Endothelial cell (in vitro differentiated cells): ENCODE results near the gene NTRK2. TPM values are rescaled to one million over a fixed set of nuclear protein-coding genes. Genes with fewer than 3 reads are reported as not detected.

Experiments
- DNase-seq: peaks from one replicate; pipeline ENCODE4 v3.0.0; 2021; ENCODE audit warnings: low spot score
- H3K27ac Mint-ChIP-seq: one replicate; pipeline ENCODE4 v1.8.0; 2021; ENCODE audit warnings: mixed read lengths, inconsistent platforms; ENCODE audit not compliant: unreplicated experiment
- H3K27me3 Mint-ChIP-seq: one replicate; pipeline ENCODE4 v1.8.0; 2021; ENCODE audit warnings: mild to moderate bottlenecking, moderate library complexity, mixed read lengths, inconsistent platforms; ENCODE audit not compliant: unreplicated experiment
- H3K36me3 Mint-ChIP-seq: one replicate; pipeline ENCODE4 v1.8.0; 2021; ENCODE audit warnings: mild to moderate bottlenecking, low read depth, mixed read lengths, inconsistent platforms; ENCODE audit not compliant: unreplicated experiment
- H3K4me1 Mint-ChIP-seq: one replicate; pipeline ENCODE4 v1.8.0; 2021; ENCODE audit warnings: mild to moderate bottlenecking, mixed read lengths, inconsistent platforms; ENCODE audit not compliant: unreplicated experiment
- H3K4me3 Mint-ChIP-seq: one replicate; pipeline ENCODE4 v1.8.0; 2021; ENCODE audit warnings: mild to moderate bottlenecking, mixed read lengths, inconsistent platforms; ENCODE audit not compliant: unreplicated experiment
- H3K9me3 Mint-ChIP-seq: one replicate; pipeline ENCODE4 v1.8.0; 2021; ENCODE audit warnings: mixed read lengths, inconsistent platforms; ENCODE audit not compliant: unreplicated experiment
- total RNA-seq: library from RNA; stranded (reverse); fragmentation: NEBNext Ultra II Directional; extraction: Animal tissue kit (Norgen Biotek cat#: 25700); gene quantifications from one replicate; pipeline ENCODE4 v1.2.1, GENCODE V29; 2021; ENCODE audit not compliant: unreplicated experiment
- TF ChIP-seq, protein P1 (sequence below): fragments of 200-600 bp; sonication (generic); IDR thresholded peaks from one replicate; pipeline ENCODE4 v1.5.0; 2021; ENCODE audit warnings: antibody characterized with exemption; ENCODE audit not compliant: unreplicated experiment

NTRK2 gene
- total RNA-seq, 1 donor from 2014 or later, result not detected

DNA sequence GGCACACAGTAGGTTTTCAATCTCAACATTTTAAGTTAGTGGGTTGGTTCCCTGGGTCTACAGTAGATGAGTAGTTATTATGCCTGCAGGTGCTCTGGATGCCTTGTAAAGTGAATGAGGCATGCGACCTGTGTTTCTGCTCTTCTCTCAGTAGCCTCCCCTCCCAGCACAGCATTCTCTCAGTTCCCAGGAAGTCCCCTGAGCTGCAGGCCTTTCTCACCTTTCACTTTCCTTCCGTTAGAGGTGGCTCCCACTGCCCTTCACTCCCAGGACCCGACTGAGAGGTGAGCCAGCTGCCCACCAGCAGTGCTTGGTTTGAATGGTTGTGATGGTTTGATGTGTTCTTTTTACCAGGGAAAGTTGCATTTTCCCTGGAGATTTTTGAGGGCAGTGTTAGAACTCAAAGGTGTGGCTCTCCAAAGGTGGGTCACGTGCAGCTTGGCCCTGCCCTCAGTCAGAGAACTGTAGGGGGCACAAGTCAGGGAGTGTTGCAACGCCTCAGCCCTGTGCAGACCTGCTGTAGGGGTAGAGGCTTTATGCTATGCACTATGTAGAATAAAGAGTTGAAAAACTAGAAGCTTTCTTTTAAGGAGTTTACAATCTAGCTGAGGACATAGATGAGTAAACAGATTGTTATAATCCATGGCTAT is 173.8 kb downstream of the NTRK2 start:
- no peak overlapping the region for H3K4me3 Mint-ChIP-seq
- no peak overlapping the region for H3K27ac Mint-ChIP-seq
- H3K9me3 Mint-ChIP-seq, result no peaks in the 10 kb centered on the region
- no peak for DNase-seq
- no peaks in the 10 kb centered on the region for H3K36me3 Mint-ChIP-seq
- H3K4me1 Mint-ChIP-seq, result no peaks in the 10 kb centered on the region
- TF ChIP-seq, protein P1, sequence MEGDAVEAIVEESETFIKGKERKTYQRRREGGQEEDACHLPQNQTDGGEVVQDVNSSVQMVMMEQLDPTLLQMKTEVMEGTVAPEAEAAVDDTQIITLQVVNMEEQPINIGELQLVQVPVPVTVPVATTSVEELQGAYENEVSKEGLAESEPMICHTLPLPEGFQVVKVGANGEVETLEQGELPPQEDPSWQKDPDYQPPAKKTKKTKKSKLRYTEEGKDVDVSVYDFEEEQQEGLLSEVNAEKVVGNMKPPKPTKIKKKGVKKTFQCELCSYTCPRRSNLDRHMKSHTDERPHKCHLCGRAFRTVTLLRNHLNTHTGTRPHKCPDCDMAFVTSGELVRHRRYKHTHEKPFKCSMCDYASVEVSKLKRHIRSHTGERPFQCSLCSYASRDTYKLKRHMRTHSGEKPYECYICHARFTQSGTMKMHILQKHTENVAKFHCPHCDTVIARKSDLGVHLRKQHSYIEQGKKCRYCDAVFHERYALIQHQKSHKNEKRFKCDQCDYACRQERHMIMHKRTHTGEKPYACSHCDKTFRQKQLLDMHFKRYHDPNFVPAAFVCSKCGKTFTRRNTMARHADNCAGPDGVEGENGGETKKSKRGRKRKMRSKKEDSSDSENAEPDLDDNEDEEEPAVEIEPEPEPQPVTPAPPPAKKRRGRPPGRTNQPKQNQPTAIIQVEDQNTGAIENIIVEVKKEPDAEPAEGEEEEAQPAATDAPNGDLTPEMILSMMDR, result no peak
- H3K27me3 Mint-ChIP-seq, result peaks cover 3% of the 10 kb centered on the region

DNA sequence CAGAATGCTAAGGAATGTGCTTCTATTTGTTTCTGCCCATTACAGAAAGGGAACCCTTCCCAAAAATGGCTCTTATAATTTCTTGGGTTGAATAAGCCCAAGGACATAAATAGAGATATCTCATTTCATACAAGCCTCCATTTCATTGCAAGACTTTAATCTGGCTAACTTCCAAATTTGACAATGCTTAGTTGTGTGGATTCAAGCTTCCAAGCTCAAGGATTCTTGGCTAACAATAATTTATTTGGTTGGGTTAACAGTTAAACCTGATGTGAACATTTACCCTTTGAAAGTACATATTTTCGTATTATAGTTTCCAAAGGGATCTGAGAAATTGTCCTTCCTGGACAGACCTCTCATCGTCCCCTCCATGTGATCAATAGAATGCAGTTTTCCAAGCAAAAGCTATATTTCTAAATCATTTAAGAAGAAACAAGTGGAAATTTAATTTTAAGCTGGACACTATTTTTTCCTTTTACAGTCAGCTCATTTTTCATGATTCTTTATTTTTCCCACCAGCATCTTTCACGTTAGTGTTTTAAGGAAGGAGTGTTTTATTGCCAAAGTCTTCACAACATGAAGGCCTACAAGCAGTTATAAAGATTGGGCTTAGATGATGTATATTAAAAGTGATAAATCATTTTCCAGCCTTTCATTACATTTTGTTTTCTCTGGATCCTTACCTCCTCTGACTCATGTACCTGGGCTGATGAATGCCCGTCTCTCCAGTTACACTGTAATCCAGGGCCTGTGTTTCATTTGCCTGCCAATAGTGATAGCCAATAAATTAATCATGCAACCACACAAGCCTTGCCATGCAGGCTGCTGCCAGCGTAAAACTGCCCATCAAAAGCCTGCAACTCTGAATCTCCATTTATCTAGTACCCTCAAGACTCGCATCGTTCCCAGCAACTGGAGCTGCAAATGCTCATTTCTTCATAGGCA is 176.7 kb downstream of the NTRK2 start:
- H3K27me3 Mint-ChIP-seq, result peaks cover 3% of the 10 kb centered on the region
- no peaks in the 10 kb centered on the region for H3K9me3 Mint-ChIP-seq
- no peak for DNase-seq
- H3K27ac Mint-ChIP-seq, result no peak overlapping the region
- TF ChIP-seq, protein P1, result no peak
- no peak overlapping the region for H3K4me3 Mint-ChIP-seq
- peaks cover 8% of the 10 kb centered on the region for H3K4me1 Mint-ChIP-seq
- no peaks in the 10 kb centered on the region for H3K36me3 Mint-ChIP-seq

DNA sequence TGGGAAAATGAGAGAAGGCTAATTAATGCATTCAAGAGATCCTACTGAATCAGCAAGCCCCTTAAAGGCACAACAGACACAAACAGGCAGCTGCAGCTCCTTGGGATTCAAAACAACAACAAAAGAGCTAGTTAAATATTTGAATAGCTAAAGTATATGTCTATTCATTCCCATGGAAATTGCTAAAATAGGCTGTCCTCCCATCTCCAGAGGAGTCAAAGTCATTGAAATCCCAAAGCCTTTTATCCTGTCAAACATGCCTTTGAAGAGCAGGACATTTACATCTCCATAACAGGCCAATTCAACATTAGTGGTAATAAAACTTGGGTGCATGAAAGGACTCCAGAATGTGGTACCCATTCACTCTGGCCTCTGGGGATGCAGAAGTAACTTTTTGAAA is 177.4 kb downstream of the NTRK2 start:
- Mint-ChIP-seq H3K4me1 (peaks cover 12% of the 10 kb centered on the region), H3K9me3 (no peaks in the 10 kb centered on the region), H3K27ac (no peak overlapping the region), H3K36me3 (no peaks in the 10 kb centered on the region), H3K4me3 (no peak overlapping the region), H3K27me3 (peaks cover 3% of the 10 kb centered on the region)
- TF ChIP-seq, protein P1, result no peak
- DNase-seq, result no peak

DNA sequence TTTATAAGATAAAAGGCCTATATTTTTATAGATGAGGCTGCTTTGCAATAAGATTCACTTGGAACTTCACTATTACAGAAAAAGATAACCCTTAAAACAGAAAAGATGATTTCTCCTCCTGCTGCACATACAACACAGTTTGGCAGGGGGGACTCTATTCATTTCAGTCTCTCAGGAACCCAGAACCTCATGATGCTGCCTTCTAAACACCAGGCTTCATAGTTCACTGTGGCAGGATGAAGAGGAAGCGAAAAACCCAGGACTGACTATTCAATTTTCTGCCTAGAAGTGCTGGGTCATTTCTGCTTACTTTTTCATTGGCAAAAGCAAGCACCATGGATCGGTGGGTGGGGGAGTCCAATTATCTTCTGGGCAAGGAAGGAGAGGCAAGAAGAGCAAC is 179.5 kb downstream of the NTRK2 start:
- TF ChIP-seq, protein P1, result no peak
- Mint-ChIP-seq H3K9me3 (no peaks in the 10 kb centered on the region), H3K4me3 (no peak overlapping the region), H3K4me1 (peaks cover 12% of the 10 kb centered on the region), H3K27me3 (no peaks in the 10 kb centered on the region), H3K27ac (no peak overlapping the region), H3K36me3 (no peaks in the 10 kb centered on the region)
- DNase-seq, result no peak
